ENCODE measurements around the gene ECSCR. TPM values are rescaled to one million over a fixed set of nuclear protein-coding genes. Genes with fewer than 3 reads are reported as not detected.

Gene ECSCR
- total and polyA plus RNA-seq, 3 donors from 2014 or later, result 1.8 to 13.9 (median 2.4) TPM

DNA sequence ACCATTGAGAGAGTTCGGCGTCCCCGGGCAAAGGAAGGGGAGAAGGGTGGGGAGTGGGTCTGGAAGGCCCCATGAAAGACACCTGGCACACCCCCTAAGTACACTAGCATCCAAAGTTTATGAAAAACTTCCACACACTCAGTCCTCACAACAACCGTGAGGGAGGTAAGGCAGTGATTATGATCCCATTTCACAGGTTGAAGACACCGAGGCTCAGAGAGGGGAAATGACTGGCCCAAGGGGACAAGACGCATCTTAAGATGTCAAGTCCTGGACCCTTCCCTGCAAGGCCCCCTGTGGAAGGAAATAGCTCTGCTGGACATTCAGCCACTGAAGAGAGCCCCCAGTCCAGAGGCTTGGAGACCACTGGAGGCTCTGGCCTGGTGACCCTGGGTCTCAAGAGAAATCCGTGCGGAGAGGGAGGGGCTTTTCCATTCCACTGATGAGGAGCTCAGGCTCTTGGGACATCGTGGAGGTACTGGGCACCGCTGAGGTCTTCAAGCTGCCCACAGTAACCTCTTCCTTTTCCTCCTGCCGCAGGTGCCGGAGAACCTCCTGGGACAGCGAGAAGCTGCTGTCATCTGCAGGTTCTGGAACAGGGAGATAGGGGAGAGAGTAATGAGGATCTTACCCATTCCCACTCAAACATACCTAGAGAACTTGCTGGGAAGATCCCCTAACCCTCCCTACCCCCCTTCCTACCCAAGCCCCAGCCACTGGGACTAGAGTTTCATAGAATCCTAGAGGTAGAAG lies 13.5 kb upstream of the ECSCR start:
- H3K27ac ChIP-seq, result no peak overlapping the region
- DNase-seq, result no peak
- no peak overlapping the region for H3K4me3 ChIP-seq
- no peaks in the 10 kb centered on the region for H3K36me3 ChIP-seq (ENCODE audit: low read depth, missing control alignments)
- no peaks in the 10 kb centered on the region for H3K4me1 ChIP-seq
- TF ChIP-seq POLR2A (IDR thresholded peaks at IDR 0.05), result no peak
- no peaks in the 10 kb centered on the region for H3K27me3 ChIP-seq
- 91 to 93% methylated on average over 13 of the region's 13 CpGs for WGBS, 2 donors
- no peaks in the 10 kb centered on the region for H3K9me3 ChIP-seq
- intact Hi-C loops (cut with DNase I; ENCODE audit: low total_unique reads), result no loop called here

DNA sequence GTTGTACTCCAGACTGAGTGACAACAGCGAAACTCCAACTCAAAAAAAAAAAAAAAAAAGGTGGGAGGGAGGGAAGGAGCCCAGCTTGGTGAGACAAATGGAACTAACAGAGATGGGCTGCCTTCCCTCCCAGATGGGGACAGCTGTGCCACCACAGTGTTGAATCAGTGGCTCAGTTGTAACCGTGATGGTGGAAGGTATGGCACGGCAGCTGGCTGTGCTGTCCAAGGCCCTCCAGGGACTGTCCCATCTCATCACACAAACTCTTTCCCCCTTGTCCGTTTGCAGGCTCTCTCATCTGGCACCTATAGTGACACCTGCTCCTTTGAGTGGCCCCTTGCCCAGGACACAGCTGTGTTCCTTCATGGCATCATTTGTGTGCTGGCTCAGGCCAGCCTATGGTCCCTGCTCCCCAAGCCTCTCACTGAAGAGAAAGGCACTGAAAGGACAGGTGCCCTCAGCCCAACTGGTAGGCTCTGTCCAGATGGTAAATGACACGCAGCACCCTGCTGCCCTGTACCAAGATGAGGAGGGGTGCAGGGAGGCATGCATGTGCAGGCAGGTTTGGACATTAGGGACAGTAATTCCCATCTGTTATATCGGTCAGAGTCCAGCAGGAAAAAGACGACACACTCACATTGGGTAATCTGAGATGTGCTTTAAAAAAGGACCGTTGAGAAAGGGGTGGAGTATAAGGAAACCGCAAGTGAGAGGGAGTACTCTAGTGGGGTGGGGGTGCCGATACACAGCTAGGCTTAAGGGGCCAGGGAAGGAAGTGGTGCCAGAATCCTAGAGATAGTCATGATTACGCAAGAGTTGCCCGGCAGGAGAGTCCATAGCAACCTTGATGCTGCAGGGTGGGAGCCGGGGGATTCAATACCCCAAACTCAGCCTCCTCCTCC lies 12.6 kb upstream of the ECSCR start:
- intact Hi-C loops (cut with DNase I; ENCODE audit: low total_unique reads), result no loop called here
- Histone ChIP-seq H3K9me3 (no peaks in the 10 kb centered on the region), H3K27ac (no peak overlapping the region), H3K27me3 (no peaks in the 10 kb centered on the region), H3K4me1 (no peaks in the 10 kb centered on the region), H3K36me3 (ENCODE audit: low read depth, missing control alignments) (no peaks in the 10 kb centered on the region), H3K4me3 (no peak overlapping the region)
- WGBS, 2 donors, result 57 to 68% methylated on average over 13 of the region's 13 CpGs
- TF ChIP-seq POLR2A (IDR thresholded peaks at IDR 0.05), result no peak
- TF ChIP-seq, protein P1, sequence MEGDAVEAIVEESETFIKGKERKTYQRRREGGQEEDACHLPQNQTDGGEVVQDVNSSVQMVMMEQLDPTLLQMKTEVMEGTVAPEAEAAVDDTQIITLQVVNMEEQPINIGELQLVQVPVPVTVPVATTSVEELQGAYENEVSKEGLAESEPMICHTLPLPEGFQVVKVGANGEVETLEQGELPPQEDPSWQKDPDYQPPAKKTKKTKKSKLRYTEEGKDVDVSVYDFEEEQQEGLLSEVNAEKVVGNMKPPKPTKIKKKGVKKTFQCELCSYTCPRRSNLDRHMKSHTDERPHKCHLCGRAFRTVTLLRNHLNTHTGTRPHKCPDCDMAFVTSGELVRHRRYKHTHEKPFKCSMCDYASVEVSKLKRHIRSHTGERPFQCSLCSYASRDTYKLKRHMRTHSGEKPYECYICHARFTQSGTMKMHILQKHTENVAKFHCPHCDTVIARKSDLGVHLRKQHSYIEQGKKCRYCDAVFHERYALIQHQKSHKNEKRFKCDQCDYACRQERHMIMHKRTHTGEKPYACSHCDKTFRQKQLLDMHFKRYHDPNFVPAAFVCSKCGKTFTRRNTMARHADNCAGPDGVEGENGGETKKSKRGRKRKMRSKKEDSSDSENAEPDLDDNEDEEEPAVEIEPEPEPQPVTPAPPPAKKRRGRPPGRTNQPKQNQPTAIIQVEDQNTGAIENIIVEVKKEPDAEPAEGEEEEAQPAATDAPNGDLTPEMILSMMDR (IDR thresholded peaks at IDR 0.05), result no peak
- no peak for DNase-seq

DNA sequence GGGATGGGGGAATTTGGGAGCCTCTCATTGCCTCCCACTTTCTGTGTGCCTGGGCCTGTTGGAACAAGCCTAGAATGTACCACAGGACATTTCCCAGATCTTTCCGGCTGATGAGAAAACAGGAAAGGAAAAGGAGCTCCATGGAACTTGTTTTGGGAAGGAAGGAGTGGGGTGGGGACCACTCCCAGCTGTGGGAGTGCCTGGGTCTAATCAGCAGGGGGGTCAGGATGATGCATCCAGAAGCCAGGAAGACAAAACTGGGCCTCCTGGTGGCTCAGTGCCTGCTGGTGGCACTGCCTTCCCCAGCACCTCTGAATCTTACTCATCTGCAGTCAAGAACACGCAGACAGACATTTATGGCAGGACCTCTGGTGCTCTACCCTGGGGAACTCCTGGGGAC lies 11.0 kb upstream of the ECSCR start:
- Histone ChIP-seq H3K9me3 (no peaks in the 10 kb centered on the region), H3K36me3 (ENCODE audit: low read depth, missing control alignments) (no peaks in the 10 kb centered on the region), H3K27me3 (no peaks in the 10 kb centered on the region), H3K4me3 (no peak overlapping the region), H3K4me1 (no peaks in the 10 kb centered on the region), H3K27ac (peak overlapping the region in 1 of 2 donors; percentile 7)
- 69 to 74% methylated on average over 2 of the region's 2 CpGs for WGBS, 2 donors
- TF ChIP-seq, protein P1 (IDR thresholded peaks at IDR 0.05), result no peak
- no peak for TF ChIP-seq POLR2A (IDR thresholded peaks at IDR 0.05)
- intact Hi-C loops (cut with DNase I; ENCODE audit: low total_unique reads), result no loop called here
- DNase-seq, result no peak

DNA sequence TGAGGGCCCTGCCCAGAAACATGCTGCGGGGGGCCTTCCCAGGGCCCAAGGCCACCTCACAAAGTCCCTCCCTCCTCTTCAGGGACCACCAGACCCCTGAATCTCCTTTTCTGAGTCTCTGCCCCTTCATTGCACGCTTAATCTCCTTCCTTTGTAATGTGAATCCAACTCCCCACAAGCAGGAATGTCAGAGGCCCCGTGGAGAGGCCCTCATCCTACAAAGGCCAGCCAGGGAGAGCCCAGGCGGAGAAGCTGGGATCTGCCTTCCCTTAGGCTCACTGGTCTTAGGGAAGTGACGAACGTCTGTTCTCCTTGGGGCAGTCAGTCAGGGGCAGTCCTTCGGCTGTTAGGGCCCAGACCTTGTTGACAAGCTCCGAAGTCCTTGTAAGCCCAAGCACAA lies 10.6 kb upstream of the ECSCR start:
- no peaks in the 10 kb centered on the region for H3K36me3 ChIP-seq (ENCODE audit: low read depth, missing control alignments)
- no peaks in the 10 kb centered on the region for H3K27me3 ChIP-seq
- intact Hi-C loops (cut with DNase I; ENCODE audit: low total_unique reads), result no loop called here
- no peak for TF ChIP-seq POLR2A (IDR thresholded peaks at IDR 0.05)
- TF ChIP-seq, protein P1 (IDR thresholded peaks at IDR 0.05), result no peak
- H3K27ac ChIP-seq, result peak overlapping the region in 1 of 2 donors; percentile 7
- H3K9me3 ChIP-seq, result no peaks in the 10 kb centered on the region
- no peak overlapping the region for H3K4me3 ChIP-seq
- WGBS, 2 donors, result 75 to 91% methylated on average over 3 to 8 of the region's 8 CpGs
- DNase-seq, result no peak
- H3K4me1 ChIP-seq, result no peaks in the 10 kb centered on the region

DNA sequence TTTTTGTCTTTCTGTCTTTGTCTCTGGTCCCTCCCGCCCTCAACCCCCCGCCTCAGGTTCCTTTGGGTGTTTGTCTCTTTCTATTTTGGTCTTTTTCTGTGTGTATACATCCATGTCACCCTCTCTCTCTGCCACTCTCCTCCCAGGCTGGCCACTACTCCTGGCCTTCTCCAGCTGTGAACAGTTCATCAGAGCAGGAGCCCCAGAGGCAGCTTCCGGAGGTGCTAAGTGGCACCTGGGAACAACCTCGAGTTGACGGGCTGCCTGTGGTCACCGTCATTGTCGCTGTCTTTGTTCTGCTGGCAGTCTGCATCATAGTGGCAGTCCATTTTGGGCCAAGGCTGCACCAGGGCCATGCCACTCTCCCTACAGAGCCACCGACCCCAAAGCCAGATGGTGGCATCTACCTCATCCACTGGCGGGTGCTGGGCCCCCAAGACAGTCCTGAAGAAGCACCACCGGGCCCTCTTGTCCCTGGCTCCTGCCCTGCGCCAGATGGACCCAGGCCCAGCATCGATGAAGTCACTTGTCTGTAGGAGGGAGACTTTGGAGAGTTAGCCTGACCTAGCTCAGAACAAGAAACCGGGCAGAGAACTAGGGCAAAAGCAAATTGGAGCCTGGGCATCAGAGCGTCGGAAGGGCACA lies 10.0 kb upstream of the ECSCR start:
- 88 to 91% methylated on average over 14 to 15 of the region's 15 CpGs for WGBS, 2 donors
- no peak overlapping the region for H3K27ac ChIP-seq
- H3K4me3 ChIP-seq, result no peak overlapping the region
- H3K4me1 ChIP-seq, result no peaks in the 10 kb centered on the region
- no peaks in the 10 kb centered on the region for H3K36me3 ChIP-seq (ENCODE audit: low read depth, missing control alignments)
- no peaks in the 10 kb centered on the region for H3K9me3 ChIP-seq
- H3K27me3 ChIP-seq, result no peaks in the 10 kb centered on the region
- TF ChIP-seq POLR2A (IDR thresholded peaks at IDR 0.05), result no peak
- TF ChIP-seq, protein P1 (IDR thresholded peaks at IDR 0.05), result no peak
- intact Hi-C loops (cut with DNase I; ENCODE audit: low total_unique reads), result no loop called here
- DNase-seq, result no peak

Data from testis (tissue), 3 donors.